ENCODE results near the gene TFAP2A.

TFAP2A gene

DNA sequence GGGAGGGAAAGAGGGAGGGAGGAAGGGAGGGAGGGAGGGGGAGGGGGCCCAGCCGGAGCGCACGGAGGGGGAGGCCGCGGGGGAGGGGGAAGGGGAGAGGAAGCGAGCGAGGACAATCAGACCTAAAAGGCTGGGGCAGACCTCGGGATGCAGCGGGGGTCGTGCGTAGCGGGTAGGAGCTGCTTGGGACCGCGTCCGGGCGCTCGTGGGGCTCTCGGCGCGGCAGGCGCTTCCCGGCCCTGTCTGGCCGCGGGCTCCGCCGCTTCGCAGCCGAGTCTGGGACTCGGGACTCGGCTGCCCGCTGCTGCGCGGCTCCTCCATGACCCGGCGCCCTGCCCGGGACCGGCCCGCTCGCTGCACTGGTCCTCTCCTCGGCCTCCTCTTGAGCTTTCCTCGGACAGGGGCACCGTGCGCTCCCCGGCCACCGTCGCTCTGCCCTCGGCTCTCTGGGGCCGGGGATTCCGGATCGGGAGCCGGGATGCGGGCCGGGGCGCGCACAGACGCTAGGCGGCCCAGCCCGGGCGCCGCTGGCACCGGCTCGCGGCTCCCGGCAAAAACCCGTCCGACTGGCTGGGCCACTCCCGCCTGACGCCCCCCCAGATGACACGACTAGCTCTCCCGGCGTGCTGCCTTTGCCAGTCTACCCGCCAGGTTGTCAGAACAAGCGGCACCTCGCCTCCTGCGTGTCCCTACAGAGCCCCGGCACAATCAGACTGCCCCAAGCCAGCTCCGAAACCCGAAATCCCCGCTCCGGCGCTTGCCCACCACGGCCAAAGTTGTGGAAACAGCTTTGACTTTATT, 2.2 kb downstream of the TFAP2A start:
- no peak for DNase-seq (ENCODE audit: low spot score)

- no peak for DNase-seq (ENCODE audit: low spot score)
Observed at GRCh38 chr6:10411971-10412460, 2.9 kb downstream of the TFAP2A start.

DNA sequence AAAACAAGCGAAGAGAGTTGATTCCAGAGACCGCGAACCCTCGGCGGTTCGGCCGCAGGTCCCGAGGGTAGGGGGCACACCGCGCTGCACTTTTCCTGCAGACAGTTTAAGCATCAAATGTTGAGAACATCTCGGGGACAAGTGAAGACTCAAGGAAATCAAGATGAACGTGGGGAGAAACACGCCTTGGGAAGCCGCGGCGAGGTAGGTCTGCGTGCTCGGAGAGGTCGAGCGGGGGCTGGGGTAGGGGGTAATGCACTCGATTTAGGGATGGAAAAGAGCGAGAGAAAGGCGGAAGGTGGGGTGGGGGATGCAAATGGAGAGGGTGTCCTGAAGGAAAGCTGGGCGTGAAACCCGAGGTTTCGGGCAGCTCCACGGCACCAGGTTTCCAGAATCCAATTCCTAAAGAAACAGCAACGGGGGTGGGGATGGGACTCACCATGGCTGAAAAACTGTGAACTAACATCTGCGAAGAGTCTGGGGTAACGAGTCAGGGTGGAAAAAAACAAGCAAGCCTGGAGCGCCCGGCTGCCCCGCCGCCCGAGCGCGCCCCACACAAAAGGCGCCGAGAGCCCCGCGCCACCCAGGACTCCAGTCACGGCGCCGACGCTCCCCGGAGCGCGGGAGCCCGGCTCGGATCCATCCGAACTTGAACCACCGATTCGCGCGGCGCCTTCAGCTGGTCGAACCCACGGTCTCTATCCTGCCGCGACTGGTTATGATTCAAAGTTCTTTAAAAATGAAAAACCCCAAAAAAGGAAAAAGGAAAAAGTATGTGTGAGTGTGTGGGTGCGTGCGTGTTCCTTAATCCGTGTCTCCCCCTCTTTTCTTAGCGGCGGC, 3.5 kb downstream of the TFAP2A start:
- no peak for DNase-seq (ENCODE audit: low spot score)

- DNase-seq (ENCODE audit: low spot score), result no peak
Observed at GRCh38 chr6:10410207-10411050, 4.4 kb downstream of the TFAP2A start.

DNA sequence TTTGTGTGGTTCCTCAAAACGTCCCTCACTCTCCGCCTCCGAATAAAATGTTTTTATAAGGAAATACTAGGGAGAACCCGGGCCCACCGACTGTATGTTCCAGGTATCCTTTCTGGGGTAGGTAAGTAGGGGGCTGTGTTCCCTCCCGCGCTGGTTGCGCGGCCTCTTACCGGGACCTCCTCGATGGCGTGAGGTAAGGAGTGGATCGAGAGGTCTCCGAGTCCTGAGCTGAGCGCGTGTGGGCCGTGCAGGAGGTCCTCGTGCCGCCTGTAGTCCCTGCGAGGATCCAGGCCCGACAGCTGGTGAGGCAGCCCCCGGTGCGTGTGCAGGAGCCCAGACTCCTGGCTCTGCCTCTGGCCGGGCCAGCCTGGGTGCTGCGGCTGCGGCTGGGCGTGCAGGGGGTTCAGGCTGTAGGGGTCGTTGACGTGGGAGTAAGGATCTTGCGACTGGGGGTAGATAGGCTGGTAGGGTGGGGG, 5.1 kb downstream of the TFAP2A start:
- no peak for DNase-seq (ENCODE audit: low spot score)

GRCh38 chr6:10409233-10409721, 5.6 kb downstream of the TFAP2A start:
- no peak for DNase-seq (ENCODE audit: low spot score)

DNA sequence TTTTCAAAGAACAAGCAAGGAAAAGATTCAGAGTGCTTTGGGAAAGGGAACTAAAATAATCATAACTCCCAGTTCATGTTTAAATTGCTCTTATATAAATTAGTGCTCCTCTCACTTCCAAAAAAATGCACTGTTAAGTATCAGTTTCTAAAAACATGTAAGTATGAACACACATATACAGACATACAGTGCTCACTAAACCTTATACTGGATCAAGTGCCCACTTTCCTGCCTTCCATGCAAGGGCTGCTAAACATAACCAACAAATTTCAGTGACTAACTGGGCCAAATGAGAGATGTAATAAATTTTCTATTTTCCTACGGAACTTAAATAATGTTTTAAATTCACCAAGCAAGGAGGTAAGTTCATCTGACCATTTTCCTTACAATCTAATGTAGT, 6.4 kb downstream of the TFAP2A start:
- no peak for DNase-seq (ENCODE audit: low spot score)

- no peak for DNase-seq (ENCODE audit: low spot score)
Observed at GRCh38 chr6:10407674-10408054, 7.2 kb downstream of the TFAP2A start.

DNA sequence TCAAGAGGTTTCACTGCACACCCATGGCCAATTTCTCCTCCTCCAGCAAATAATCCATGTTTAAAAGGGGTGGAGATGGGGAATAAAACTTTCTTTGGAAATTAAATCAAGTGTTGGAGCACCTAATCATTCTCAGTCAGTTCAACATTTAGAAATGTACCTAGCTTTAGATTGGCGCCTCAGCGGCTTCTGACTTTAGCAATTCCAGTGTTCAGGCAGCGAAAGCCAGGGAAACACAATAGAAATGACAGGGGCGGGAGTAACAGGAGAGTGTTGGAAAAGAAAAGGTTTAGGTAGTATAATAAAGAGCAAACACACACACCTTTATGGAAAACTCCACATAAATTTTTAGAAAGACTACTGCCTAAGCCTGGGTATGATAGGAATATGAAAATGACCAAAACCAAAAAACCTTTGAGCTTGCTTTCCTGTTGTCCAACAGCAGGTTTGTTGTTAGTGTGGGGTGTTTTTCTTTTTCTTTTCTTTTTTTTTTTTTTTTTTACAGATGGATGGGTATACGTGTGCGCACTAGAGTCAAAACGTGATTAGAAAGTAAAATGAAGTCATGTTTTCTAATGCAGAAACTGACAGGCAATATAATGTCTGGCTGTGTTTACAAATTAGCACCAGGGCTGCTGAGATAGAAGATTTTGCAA, 7.7 kb downstream of the TFAP2A start:
- DNase-seq (ENCODE audit: low spot score), result no peak

DNA sequence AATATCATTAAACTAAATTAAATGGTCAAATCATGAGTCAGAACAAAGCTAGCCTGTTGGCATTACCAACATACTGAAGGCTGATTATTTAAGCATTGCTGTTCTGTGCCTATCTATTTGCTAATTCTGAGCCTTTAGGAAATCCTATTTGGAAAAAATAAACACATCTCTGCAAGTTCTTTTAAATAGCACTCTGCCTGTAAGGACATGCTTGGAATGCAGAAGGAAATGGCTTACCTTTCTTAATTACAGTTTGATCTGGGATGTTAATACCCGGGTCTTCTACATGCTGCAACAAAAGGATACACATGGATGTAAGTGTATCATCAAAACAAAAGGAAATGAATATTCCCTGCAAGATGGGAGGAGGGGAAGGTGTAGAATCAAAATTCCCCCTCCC, 8.3 kb downstream of the TFAP2A start:
- DNase-seq (ENCODE audit: low spot score), result no peak

- DNase-seq (ENCODE audit: low spot score), result no peak
Observed at GRCh38 chr6:10405513-10405900, 9.4 kb downstream of the TFAP2A start.

GRCh38 chr6:10404799-10405512, 9.9 kb downstream of the TFAP2A start:
- DNase-seq (ENCODE audit: low spot score), result no peak

GRCh38 chr6:10404107-10404798, 10.6 kb downstream of the TFAP2A start:
- DNase-seq (ENCODE audit: low spot score), result peak; percentile 86

DNA sequence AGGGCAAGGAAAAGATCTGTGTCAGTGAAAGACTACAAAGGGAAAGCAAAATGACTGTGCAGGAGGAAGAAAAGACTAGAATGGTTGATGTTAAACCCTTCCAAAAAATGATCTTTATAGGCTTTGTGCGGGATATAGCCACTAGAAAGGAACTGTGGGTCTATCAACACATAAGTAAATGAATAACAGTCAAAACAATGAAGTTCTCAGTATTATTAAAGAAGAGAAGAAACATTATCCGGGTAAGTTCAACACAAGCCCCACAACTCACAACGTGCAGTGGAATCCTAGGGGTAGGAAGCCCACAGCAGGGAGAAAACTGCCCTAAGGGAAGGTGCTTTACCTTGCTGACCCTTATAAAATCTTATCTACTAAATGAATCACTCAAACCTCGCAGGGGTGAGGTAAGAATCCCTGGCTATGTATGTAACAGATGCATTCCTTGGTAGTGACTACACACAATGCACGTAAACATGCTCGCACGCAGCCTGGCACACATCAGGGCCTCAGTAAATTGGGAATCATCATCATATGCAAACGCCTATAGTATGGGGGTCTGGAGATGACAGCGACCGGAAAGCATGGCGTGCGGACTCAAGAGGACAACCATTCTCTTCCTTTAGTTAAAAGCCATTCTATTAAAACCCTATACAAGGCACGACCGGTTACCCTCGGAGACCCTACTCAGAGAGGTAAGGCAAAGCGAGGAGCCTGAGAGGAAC, 11.3 kb downstream of the TFAP2A start:
- DNase-seq (ENCODE audit: low spot score), result no peak

- no peak for DNase-seq (ENCODE audit: low spot score)
Observed at GRCh38 chr6:10402648-10403311, 12.1 kb downstream of the TFAP2A start.

DNA sequence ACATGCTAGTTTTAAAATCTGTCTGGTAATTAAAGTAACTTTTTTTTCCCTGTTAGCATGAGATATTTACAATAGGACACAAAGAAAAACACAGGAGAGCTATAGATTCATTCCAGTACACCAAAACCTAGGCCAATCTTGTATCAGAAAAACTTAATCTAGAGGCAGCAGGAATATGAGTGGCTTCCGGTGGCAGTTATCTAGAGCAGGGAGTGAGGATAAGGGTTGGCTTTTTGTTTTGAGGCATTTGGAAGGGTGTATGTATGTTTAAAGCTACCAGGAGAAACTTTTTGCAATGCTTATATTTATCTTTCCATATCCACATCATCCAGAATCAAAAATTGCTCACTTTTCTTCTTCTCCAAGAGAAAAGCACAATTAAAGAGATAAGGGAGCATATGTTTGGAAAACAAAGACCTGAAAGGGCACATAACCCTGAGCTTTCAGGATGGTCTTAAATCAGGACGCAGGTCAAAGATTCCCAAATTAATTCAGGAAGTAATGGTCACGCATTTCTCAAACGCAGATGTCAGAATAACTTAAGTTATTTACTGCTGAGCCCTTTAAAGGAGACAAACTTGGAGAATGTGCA, 13.1 kb downstream of the TFAP2A start:
- no peak for DNase-seq (ENCODE audit: low spot score)

DNA sequence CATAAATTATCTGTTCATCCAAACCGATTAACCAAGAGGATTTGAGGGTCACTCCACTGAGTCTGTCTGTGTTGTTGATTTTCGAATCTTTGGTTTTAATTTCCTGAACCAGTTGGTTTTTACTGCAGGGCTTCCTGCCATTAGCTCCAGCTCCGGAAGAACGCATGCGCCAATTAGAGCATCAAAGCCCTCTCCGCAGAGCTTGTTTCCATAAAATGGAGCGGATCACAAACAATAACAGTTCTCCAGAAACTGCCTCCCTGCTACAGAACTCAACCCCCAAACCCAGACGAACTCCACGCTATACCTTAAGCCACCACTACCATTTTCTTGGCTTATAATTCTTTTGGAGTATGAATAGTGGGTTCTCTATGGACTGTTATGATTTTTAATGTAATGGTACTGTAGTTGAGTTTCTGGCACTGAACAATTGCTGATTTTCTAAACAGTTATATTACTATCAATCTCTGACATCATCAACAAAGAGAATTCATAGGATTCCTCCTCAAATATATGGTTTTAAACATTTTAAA, 13.8 kb downstream of the TFAP2A start:
- DNase-seq (ENCODE audit: low spot score), result no peak

GRCh38 chr6:10400330-10400729, 14.5 kb downstream of the TFAP2A start:
- DNase-seq (ENCODE audit: low spot score), result no peak

All from putamen (tissue), 1 donor.